Activated naive CD4-positive, alpha-beta T cell treated with anti-CD3 and anti-CD28 coated beads, Interleukin-2, amount 10 ng/mL, durations not matched to agents 5 hours and 36 hours (primary cell): Measurements from ENCODE around the gene SLC6A2. TPM values are rescaled to one million over a fixed set of nuclear protein-coding genes. Genes with fewer than 3 reads are reported as not detected.

Experiments used
- total RNA-seq, 2 experiments: library from RNA; stranded (reverse); gene quantifications; one replicate each; pipeline ENCODE4 v1.2.3, GENCODE V29; 2021

Gene SLC6A2
- not detected for total RNA-seq

DNA sequence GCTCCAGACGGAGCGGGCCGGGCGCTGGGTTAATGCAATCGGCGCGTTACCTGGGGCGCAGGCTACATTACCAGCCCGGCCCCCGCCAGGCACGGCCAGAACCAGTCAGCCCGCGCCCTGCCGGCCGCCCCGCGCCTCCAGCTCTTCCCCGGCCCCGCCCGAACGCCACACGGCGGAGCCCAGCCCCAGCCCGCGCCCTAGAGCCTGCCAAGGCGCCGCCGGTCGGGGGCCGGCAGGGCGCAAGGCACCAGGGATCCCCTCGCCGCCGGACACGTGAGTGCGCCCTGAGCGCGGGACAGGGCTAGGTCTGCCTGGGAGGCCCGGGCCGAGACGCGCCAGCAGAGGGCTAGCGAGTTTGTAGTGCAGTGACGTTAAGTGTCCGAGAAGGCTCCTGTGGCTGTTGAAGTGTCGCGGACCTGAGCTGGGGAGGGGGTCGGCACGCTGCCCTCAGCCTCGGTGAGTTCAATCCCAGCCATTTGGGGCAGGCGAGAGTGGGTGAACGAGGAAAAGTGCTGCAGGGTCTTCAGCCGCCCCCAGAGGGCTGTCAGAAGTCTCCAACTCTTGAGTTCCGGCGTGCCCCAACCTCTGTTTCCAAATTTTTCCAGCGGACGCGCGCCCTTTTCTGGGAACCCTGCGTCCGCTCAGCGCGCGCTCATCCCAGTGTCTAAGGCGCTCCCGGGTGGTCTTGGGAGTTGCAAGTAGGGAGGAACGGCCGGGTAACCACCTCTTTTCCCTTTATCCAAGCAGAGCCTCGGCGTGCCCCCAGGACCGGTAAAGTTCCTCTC is at the start of gene SLC6A2:
SLC6A2 (plus strand) TSS at position 92 of the 785 bp plus-strand sequence. CDS start 707 bp downstream, outside the sequence.

Other genes with a start within 250 kb of the SLC6A2 start
- gene MMP2, start 176.8 kb upstream of the SLC6A2 start, total RNA-seq = not detected
- gene LPCAT2, start 146.9 kb upstream of the SLC6A2 start, total RNA-seq = under 1 TPM in 1 of 2 experiments, not detected in 1; 0.13 TPM
- not detected for gene CAPNS2, start 89.3 kb upstream of the SLC6A2 start, total RNA-seq
- gene CES1, start 177.1 kb downstream of the SLC6A2 start, total RNA-seq = under 1 TPM in 1 of 2 experiments, not detected in 1; 0.60 TPM
- gene CES5A, start 219.4 kb downstream of the SLC6A2 start, total RNA-seq = not detected